ENCODE data around the gene THAP4. TPM values are rescaled to one million over a fixed set of nuclear protein-coding genes. Genes with fewer than 3 reads are reported as not detected.
"Not testable (repeated sequence)": the region's sequence is repeated elsewhere in the genome, so short reads cannot be mapped to it uniquely, and the experiment has no call there.

The THAP4 gene
- total RNA-seq, 2 experiments from 2014 or later: 45.1 to 48.9 TPM

DNA sequence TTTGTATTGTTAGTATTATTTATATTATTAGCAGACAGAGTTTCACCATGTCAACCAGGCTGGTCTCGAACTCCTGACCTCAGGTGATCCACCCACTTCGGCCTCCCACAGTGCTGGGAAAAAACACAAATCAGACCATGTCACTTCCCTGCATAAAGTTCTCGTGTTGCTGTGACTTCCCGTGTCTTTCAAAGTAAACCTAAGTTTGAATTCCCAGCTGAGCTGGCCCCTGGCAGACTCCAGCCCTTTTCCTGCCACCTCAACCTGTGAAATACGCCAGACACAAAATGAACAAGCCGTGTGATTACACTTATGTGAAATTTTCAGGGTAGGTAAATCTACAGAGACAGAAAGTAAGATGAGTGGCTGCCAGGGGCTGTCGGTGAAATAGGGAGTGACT lies 70.5 kb downstream of the THAP4 start:
- TF ChIP-seq, protein P1, sequence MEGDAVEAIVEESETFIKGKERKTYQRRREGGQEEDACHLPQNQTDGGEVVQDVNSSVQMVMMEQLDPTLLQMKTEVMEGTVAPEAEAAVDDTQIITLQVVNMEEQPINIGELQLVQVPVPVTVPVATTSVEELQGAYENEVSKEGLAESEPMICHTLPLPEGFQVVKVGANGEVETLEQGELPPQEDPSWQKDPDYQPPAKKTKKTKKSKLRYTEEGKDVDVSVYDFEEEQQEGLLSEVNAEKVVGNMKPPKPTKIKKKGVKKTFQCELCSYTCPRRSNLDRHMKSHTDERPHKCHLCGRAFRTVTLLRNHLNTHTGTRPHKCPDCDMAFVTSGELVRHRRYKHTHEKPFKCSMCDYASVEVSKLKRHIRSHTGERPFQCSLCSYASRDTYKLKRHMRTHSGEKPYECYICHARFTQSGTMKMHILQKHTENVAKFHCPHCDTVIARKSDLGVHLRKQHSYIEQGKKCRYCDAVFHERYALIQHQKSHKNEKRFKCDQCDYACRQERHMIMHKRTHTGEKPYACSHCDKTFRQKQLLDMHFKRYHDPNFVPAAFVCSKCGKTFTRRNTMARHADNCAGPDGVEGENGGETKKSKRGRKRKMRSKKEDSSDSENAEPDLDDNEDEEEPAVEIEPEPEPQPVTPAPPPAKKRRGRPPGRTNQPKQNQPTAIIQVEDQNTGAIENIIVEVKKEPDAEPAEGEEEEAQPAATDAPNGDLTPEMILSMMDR (IDR thresholded peaks at IDR 0.05): no peak
- intact Hi-C loops (cut with micrococcal nuclease): no loop called here
- Mint-ChIP-seq H3K9me3 (no peaks in the 10 kb centered on the region), H3K36me3 (ENCODE audit: low read depth) (no peaks in the 10 kb centered on the region), H3K27me3 (peaks cover 2% of the 10 kb centered on the region), H3K27ac (no peak overlapping the region), H3K4me3 (no peak overlapping the region), H3K4me1 (ENCODE audit: low read depth) (no peaks in the 10 kb centered on the region)
- ATAC-seq (no peak), DNase-seq (no peak)
- ChIA-PET POLR2A (no interaction called here), CTCF (no interaction called here)

DNA sequence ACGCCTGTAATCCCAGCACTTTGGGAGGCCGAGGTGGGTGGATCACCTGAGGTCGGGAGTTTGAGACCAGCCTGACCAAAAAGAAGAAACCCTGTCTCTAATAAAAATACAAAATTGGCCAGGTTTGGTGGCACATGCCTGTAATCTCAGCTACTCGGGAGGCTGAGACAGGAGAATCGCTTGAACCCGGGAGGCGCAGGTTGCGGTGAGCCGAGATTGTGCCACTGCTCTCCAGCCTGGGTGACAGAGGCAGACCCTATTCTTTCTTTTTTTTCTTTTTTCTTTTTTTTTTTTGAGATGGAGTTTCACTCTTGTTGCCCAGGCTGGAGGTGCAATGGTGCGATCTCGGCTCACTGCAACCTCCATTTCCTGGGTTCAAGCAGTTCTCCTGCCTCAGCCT lies 70.9 kb downstream of the THAP4 start:
- H3K9me3 Mint-ChIP-seq; H3K4me1 Mint-ChIP-seq (ENCODE audit: low read depth); H3K36me3 Mint-ChIP-seq (ENCODE audit: low read depth); CTCF ChIA-PET; DNase-seq; POLR2A ChIA-PET; intact Hi-C loops (cut with micrococcal nuclease); H3K27ac Mint-ChIP-seq; H3K4me3 Mint-ChIP-seq; H3K27me3 Mint-ChIP-seq; ATAC-seq: not testable (repeated sequence)

DNA sequence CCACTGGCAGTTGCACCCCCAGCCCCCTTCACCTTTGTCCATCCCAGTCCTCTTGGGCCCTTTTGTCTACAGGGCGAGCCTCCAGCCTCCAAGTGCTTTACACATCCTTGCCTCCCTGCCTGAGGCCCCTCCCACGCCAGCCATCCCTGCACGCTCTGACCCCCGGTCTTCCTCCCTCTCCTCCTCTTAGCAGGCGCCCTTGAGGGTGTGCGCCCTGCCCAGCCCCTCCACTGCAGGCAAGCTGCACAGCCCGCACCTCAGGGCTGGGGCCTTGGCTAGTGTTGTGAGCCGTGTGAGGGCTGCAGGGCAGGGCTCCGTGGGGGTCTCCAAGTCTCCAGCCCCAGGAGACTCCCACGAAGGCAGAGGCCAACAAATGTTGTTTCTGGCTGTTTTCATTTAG lies 71.5 kb downstream of the THAP4 start:
- Mint-ChIP-seq H3K27me3 (peaks cover 4% of the 10 kb centered on the region), H3K4me1 (ENCODE audit: low read depth) (no peaks in the 10 kb centered on the region), H3K27ac (no peak overlapping the region), H3K9me3 (no peaks in the 10 kb centered on the region), H3K4me3 (no peak overlapping the region), H3K36me3 (ENCODE audit: low read depth) (no peaks in the 10 kb centered on the region)
- ChIA-PET POLR2A (no interaction called here), CTCF (no interaction called here)
- ATAC-seq: no peak
- DNase-seq: no peak
- intact Hi-C loops (cut with micrococcal nuclease): no loop called here
- TF ChIP-seq, protein P1 (IDR thresholded peaks at IDR 0.05): no peak

DNA sequence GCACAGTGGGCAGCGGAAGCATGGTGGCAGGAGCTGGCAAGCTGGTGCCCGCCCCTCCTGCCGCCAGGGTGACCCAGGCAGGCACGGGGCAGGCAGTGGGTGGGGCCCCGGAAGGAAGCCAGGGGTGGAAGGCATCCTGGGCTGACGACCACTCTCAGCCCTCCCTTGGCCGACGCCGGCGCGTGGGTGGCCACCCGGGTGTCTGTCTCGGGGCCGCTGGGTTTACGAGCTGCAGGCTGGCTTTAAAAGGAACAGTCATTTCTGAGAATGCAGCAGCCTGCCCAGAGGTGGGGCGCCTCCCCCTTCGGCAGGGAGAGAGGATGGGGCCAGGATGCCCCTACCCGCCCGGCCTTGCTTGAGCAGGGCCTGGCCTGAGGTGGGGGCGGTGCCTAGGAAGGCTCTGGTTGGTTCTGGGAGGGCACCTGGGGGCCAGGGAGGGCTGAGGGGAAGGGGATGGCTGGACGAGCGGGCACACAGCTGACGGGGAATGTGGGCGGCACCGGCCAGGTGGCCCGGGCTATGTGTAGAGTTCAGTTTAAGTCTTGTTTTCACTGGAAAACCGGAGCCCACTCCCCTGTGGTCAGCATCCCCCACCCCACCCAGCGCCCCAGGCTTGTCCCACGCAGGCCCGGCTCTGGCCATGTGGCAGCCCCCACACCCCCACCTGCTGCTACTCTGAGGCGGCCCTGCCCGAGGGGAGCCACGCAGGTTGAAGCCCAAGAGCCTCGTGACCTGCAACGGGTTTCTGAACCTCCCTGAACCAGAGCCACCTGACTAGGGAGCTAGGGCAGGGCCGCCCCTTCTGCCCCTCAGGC lies 72.2 kb downstream of the THAP4 start:
- Mint-ChIP-seq H3K27me3 (peaks cover 10% of the 10 kb centered on the region), H3K9me3 (no peaks in the 10 kb centered on the region), H3K4me1 (ENCODE audit: low read depth) (peaks cover 2% of the 10 kb centered on the region), H3K4me3 (no peak overlapping the region), H3K27ac (no peak overlapping the region), H3K36me3 (ENCODE audit: low read depth) (no peaks in the 10 kb centered on the region)
- DNase-seq (peak; percentile 22), ATAC-seq (peak; percentile 45)
- intact Hi-C loops (cut with micrococcal nuclease): no loop called here
- ChIA-PET CTCF (no interaction called here), POLR2A (no interaction called here)
- TF ChIP-seq, protein P1 (IDR thresholded peaks at IDR 0.05): no peak

- H3K4me1 Mint-ChIP-seq (ENCODE audit: low read depth): peaks cover 2% of the 10 kb centered on the region
- H3K27me3 Mint-ChIP-seq: peaks cover 11% of the 10 kb centered on the region
- DNase-seq (no peak), ATAC-seq (no peak)
- intact Hi-C loops (cut with micrococcal nuclease): no loop called here
- H3K9me3 Mint-ChIP-seq: no peaks in the 10 kb centered on the region
- ChIA-PET CTCF (no interaction called here), POLR2A (no interaction called here)
- no peak overlapping the region for H3K27ac Mint-ChIP-seq
- no peak overlapping the region for H3K4me3 Mint-ChIP-seq
- TF ChIP-seq, protein P1 (IDR thresholded peaks at IDR 0.05): no peak
- H3K36me3 Mint-ChIP-seq (ENCODE audit: low read depth): no peaks in the 10 kb centered on the region
These were observed 72.9 kb downstream of the THAP4 start for GRCh38 chr2:241563981-241564595.
